Measurements from ENCODE around the gene CACFD1. TPM values are rescaled to one million over a fixed set of nuclear protein-coding genes. Genes with fewer than 3 reads are reported as not detected.

The CACFD1 gene
- total and polyA plus RNA-seq, 2 donors (not counting 3 experiments of a cell fraction or from before 2014, with no cell fraction given), result 9.7 to 11.5 TPM

GRCh38 chr9:133468777-133469421 is 9.1 kb downstream of the CACFD1 start:
- H3K9me3 ChIP-seq (replicated peaks; ENCODE audit: control insufficient read depth, insufficient read depth, low read length), result no peaks in the 10 kb centered on the region
- no peaks in the 10 kb centered on the region for H3K79me2 ChIP-seq (ENCODE audit: control insufficient read depth, insufficient read depth, low read length)
- FAIRE-seq, result no peak
- H3K9ac ChIP-seq (replicated peaks; ENCODE audit: extremely low read depth, insufficient read depth, low read length), result no peak overlapping the region
- H3K4me3 ChIP-seq (replicated peaks in 1 of 3; ENCODE audit: insufficient read depth in 1 of 3, low read depth in 1 of 3, low read length in 3 of 3), result no peak overlapping the region
- peaks cover 0 to 16% of the 10 kb centered on the region in 2 experiments for H3K36me3 ChIP-seq (ENCODE audit: control insufficient read depth in 2 of 2, extremely low read depth in 1 of 2, insufficient read depth in 2 of 2, low read length in 2 of 2)
- dilution Hi-C loops (cut with MboI; ENCODE audit: extremely low pct_ligation_motif_present, low sequenced_read_pairs), result no loop called here
- H3K4me2 ChIP-seq (ENCODE audit: insufficient read depth, low read length), result no peak overlapping the region
- ChIA-PET POLR2A (no interaction called here), CTCF (interaction anchor here (1.2 kb wide), 2 partner anchors 9 to 13 kb away, joined by 3 to 4 read pairs; no protein-coding TSS in a partner anchor)
- no peak for DNase-seq (ENCODE audit: low read depth, low spot score)
- no peak overlapping the region for H2AFZ ChIP-seq (ENCODE audit: low read depth, low read length)
- no peak overlapping the region for H3K27ac ChIP-seq (ENCODE audit: insufficient read depth, low read depth, low read length)
- no peaks in the 10 kb centered on the region for H3K27me3 ChIP-seq (ENCODE audit: control insufficient read depth in 2 of 2, insufficient read depth in 2 of 2, low read length in 2 of 2)
- BruUV-seq (replicated peaks), result no TSS peak
- H3K9me1 ChIP-seq (replicated peaks; ENCODE audit: control insufficient read depth, extremely low read depth, insufficient read depth, low read length), result no peaks in the 10 kb centered on the region
- no peaks in the 10 kb centered on the region for H4K20me1 ChIP-seq (replicated peaks; ENCODE audit: control insufficient read depth, extremely low read depth, insufficient read depth, low read length)
- H3K4me1 ChIP-seq (ENCODE audit: control insufficient read depth, extremely low read depth, insufficient read depth, low read length), result no peaks in the 10 kb centered on the region
- intact Hi-C loops (cut with micrococcal nuclease), result no loop called here
- TF ChIP-seq POLR2AphosphoS5 (IDR thresholded peaks at IDR 0.05; ENCODE audit: insufficient read depth, low read depth, low read length) (no peak), FOS (IDR thresholded peaks at IDR 0.05; ENCODE audit: borderline replicate concordance, insufficient read depth, low read length) (no peak), EZH2 (IDR thresholded peaks at IDR 0.05; ENCODE audit: borderline replicate concordance, low read depth, low read length, severe bottlenecking) (no peak), MYC (IDR thresholded peaks at IDR 0.05; ENCODE audit: low read depth, low read length) (no peak), POLR2A (IDR thresholded peaks at IDR 0.05; ENCODE audit: low read depth, low read length) (peak; percentile 1)

DNA sequence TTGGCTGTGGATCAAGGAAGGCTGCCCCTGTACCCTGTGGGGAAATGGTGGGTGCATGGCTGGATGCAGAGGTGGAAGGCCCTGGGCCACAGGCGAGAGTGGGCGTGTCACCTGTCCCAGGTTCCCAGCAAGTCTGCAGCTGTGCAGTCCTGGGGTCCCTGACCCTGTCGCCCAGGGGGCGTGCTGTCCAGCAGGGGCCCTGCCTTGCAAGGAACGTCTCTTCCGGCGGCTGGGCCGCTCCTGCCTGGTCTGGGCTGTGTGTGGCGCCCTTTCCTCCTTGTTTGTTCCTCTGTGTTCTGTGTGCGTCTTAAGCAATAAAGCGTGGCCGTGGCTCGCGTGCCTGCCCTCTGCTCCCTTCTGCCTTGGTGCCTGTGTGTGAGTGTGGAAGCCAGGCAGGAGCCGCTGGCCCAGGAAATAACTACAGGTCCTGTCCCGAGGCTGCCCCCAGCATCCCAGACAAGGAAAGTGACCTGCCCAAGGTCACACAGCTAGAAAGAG is 10.7 kb downstream of the CACFD1 start:
- ChIA-PET POLR2A (no interaction called here), CTCF (interaction anchor here (1.2 kb wide), 1 partner anchor 11 kb away, joined by 4 read pairs; no protein-coding TSS in a partner anchor)
- H3K36me3 ChIP-seq (ENCODE audit: control insufficient read depth in 2 of 2, extremely low read depth in 1 of 2, insufficient read depth in 2 of 2, low read length in 2 of 2), result peaks cover 0 to 25% of the 10 kb centered on the region in 2 experiments
- TF ChIP-seq FOS (IDR thresholded peaks at IDR 0.05; ENCODE audit: borderline replicate concordance, insufficient read depth, low read length) (no peak), POLR2A (IDR thresholded peaks at IDR 0.05; ENCODE audit: low read depth, low read length) (peak; percentile 46)
- TF ChIP-seq, protein P1, sequence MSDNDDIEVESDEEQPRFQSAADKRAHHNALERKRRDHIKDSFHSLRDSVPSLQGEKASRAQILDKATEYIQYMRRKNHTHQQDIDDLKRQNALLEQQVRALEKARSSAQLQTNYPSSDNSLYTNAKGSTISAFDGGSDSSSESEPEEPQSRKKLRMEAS (IDR thresholded peaks at IDR 0.05; ENCODE audit: insufficient read depth, insufficient read length), result no peak
- no peak overlapping the region for H3K27ac ChIP-seq (ENCODE audit: insufficient read depth, low read depth, low read length)
- no TSS peak for BruUV-seq (replicated peaks)
- H3K79me2 ChIP-seq (ENCODE audit: control insufficient read depth, insufficient read depth, low read length), result no peaks in the 10 kb centered on the region
- H3K9me1 ChIP-seq (replicated peaks; ENCODE audit: control insufficient read depth, extremely low read depth, insufficient read depth, low read length), result no peaks in the 10 kb centered on the region
- H4K20me1 ChIP-seq (replicated peaks; ENCODE audit: control insufficient read depth, extremely low read depth, insufficient read depth, low read length), result no peaks in the 10 kb centered on the region
- H3K9me3 ChIP-seq (replicated peaks; ENCODE audit: control insufficient read depth, insufficient read depth, low read length), result no peaks in the 10 kb centered on the region
- H3K4me1 ChIP-seq (ENCODE audit: control insufficient read depth, extremely low read depth, insufficient read depth, low read length), result no peaks in the 10 kb centered on the region
- H3K27me3 ChIP-seq (ENCODE audit: control insufficient read depth in 2 of 2, insufficient read depth in 2 of 2, low read length in 2 of 2), result no peaks in the 10 kb centered on the region
- DNase-seq (ENCODE audit: low read depth, low spot score) (no peak), FAIRE-seq (no peak)
- no peak overlapping the region for H3K9ac ChIP-seq (replicated peaks; ENCODE audit: extremely low read depth, insufficient read depth, low read length)
- dilution Hi-C loops (cut with MboI; ENCODE audit: extremely low pct_ligation_motif_present, low sequenced_read_pairs), result no loop called here
- no peak overlapping the region for H3K4me2 ChIP-seq (ENCODE audit: insufficient read depth, low read length)
- intact Hi-C loops (cut with micrococcal nuclease), result no loop called here
- H3K4me3 ChIP-seq (replicated peaks in 1 of 3; ENCODE audit: insufficient read depth in 1 of 3, low read depth in 1 of 3, low read length in 3 of 3), result no peak overlapping the region
- H2AFZ ChIP-seq (ENCODE audit: low read depth, low read length), result no peak overlapping the region

All from endothelial cell of umbilical vein (primary cell).